Activated CD8-positive, alpha-beta memory T cell treated with anti-CD3 and anti-CD28 coated beads for 1 hour (primary cell): ENCODE measurements around the gene GPR143.
"Not testable (repeated sequence)": the region's sequence is repeated elsewhere in the genome, so short reads cannot be mapped to it uniquely, and the experiment has no call there.

Experiments used
- DNase-seq, 2 donors: peaks; one replicate each; pipeline ENCODE4 v3.0.0-alpha.2; 2020; ENCODE audit warnings: low read depth in 1 of 2; ENCODE audit errors: extremely low read depth in 1 of 2

The GPR143 gene

DNA sequence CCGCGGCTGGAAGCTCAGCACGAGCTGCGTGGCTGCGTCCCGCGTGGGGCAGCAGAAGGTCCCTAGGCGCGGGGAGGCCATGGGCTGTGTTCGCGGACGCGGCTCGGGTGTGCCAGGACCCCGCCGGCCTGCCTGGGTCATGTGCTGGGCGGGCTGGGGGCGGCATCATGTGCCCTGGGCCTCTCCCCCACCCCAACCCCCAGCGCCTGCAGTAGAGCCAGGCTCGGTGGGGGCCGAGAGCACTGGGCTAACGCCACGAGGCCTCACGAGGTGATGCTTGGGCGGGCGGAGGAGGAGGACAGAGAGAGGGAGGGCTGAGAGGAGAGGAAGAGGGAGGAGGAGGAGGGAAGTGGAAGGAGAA, at the start of gene GPR143:
Gene GPR143 (minus strand): TSS at position 111 of the 361 bp plus-strand sequence. CDS start 30 bp downstream, at position 81.
- DNase-seq = no peak

DNA sequence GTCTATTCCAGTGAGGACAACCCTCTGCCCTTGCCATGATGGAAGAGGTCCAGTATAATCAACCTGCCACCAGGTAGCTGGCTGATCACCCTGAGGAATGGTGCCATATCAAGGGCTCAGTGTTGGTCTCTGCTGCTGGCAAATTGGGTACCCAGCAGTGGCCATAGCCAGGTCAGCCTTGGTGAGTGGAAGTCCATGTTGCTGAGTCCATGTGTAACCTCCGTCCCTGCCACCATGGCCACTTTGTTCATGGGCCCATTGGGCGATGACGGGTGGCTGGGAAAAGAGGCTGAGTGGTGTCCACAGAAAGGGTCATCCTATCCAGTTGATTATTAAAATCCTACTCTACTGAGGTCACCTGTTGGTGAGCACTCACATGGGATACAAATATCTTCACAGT, 45.4 kb upstream of the GPR143 start:
- not testable (repeated sequence) for DNase-seq

DNA sequence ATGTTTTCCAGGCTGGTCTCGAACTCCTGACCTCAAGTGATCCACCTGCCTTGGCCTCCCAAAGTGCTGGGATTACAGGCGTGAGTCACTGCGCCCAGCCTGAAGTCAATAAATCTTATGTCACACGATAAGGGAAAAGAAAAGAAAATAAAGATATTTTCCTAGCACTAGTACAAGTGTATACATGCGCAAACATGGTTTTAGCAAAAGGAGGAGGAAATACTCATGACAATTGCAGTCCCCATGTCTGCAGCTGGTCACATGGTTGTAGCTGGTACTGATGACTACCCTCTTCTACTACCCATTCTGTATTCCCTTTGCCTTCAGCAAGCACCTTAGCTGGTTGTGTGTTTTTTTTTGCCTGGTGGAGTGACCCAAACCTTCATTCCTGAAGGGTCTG, 44.2 kb upstream of the GPR143 start:
- DNase-seq = not testable (repeated sequence)

DNA sequence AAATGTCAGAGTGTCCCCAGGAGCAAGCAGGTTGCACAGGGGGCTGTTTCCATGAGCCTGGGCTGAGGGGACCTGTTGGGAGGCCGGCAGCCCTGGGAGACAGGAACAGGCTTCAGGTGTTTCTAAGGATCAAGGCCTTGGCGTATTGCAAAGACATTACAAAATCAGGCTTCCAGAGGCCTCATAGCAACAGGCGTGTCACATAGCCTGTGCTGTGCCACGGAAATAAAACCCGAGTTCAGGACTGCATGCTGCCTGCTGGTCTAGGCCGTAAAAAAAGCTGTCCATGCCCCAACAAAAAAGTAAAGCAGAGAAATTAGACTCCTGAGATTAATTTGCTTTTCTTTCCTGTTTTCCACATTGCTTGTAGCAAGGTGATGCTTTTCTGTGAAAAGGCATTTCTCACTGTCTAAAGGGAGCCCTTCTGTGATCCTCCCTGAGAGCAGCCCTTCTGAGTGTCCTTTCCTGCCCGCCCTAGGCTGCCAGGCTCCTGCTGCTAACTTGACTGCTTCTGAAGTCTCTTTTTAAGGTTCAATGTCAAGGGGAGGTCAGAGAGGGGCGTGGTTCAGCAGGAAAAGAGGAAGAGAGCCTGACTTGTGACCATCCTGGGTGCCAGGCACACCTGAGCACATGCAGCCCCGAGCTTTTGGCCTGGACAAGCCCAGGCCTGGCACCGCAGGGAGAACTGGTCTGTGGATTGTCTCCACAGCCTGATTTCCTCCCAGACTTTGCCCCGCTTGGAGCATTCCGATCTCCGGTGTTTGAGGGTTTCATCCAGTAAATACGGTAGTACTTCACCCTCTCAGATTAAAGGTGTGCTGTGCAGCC, 41.9 kb upstream of the GPR143 start:
- DNase-seq = no peak

DNA sequence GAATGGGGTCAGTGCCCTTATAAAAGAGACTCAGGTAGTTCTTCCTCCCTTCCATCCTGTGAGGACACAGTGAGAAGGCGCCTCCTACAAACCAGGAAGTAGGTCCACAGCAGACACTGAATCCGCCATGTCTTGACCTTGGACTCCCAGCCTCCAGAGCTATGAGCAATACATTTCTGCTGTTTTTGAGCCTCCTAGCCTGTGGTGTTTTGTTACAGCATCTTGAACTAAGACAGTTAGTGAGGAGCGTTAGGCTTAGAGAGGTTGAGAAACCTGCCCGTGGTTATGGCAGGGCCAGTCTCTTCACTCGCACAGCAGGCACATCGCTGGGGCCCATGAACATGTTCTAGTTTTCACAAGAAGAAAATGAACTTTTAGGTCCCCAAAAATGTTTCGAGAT, 40.3 kb upstream of the GPR143 start:
- DNase-seq = no peak

DNA sequence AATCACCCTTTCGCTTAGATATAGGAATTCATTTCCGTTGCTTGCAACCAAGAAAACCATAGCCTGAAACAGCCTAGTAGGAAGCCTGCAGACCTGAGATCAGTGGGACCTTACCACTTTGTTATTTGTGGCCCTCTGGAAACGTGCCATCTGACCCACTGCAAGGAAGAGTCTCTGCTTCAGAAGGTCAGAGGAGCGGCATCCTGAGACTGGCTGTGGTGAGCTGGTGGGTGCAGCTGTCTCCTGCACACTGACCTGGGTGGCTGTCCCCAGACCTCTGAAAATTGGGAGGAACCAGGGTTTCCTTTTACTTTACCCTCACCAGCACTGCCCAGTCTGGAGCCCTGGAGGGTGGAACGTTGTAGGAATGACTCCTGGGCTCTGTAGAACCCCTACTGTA, 38.8 kb upstream of the GPR143 start:
- DNase-seq = no peak

DNA sequence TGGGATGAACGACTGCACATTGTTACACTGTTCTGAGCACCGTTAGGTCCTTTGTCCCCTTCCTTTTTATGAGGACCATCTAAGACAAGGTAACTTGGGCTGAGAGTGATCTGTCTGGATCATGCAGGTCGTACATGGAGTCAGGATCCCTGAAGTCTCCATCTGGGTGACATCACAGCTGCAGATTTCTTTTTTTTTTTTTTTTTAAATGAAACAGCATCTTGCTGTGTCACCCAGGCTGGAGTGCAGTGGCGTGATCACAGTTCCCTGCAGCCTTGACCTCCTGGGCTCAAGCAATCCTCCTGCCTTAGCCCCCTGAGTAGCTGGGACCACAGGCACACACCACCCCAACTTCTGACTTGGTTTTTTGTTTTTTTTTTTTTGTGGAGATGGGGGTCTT, 37.1 kb upstream of the GPR143 start:
- no peak for DNase-seq

DNA sequence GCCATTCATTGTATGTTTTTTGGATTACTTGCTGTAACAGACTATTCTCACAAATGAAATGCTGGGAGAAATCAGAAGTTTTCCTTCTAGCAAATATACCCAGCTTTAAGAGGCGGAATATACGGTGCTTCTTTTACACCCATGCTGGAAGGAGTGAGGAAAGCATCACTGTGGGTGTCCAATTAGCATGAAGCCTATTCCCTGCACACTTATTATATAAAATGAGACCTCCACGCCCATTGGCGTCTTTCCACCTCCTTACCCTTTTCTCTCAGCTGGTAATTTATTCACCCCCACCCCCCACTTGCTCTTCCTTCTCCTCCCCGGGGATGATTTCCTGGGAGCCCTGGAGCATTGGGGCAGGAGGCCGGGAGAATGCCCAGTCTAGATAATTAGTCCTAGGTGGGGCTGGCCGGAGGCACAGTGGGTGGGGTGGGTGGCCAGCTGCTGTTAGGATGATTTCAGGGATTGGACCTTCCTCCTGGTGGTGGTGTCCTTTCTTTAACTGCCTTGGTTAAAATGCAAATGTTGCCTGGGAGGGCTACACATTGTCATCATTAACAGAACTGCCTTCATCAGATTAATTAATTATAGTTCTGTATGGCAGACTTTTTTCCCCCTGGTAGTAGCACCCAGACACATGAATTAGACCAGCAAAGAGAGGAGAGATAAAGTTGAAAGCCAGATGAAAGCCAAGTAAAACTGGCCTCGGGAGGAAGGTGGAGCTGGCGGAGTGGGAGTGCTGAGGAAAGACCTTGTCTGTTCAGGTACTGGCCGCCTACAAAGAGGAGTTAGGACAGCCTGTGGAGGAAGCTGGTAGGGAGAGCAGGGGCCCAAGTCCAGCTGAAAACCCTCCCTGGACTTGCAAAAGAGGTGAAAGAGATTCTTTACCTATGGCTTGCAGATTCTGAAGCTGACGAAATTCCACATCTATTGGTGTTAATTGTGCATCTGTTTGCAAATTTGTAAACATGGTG, 32.0 kb upstream of the GPR143 start:
- DNase-seq = no peak

DNA sequence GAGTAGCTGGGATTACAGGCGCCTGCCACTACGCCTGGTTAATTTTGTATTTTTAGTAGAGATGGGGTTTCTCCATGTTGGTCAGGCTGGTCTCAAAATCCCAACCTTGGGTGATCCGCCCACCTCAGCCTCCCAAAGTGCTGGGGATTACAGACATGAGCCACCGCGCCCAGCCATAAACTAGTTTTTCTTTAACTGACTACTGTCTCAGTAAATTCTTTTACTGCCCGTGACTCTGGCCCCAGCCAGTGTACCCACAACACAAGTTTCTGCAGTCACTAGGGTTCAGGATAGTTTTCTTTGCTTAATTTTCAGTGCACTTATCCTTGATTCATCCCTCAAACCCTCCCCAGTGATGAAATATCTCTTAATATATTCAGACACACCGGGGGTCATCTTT, 28.8 kb upstream of the GPR143 start:
- no peak for DNase-seq

DNA sequence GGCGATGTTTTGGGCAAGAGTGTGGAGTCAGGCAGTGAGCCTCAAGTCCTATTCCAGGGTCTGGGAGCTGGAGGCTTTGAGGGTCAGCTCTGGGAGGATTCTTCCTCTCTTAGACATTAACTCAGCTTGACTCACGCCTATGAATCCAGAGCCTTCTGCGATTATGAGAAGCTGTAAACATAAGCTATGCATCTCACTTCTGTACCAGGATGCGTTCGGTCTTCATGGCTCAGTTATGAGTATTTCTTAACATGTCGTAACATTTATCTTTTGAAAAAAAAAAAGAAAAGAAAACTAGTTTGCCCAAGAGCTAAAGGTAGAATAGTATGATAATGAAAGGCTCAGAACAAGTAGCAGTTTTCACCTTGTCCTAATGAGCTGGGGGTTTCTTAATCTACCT, 25.2 kb upstream of the GPR143 start:
- DNase-seq = no peak

DNA sequence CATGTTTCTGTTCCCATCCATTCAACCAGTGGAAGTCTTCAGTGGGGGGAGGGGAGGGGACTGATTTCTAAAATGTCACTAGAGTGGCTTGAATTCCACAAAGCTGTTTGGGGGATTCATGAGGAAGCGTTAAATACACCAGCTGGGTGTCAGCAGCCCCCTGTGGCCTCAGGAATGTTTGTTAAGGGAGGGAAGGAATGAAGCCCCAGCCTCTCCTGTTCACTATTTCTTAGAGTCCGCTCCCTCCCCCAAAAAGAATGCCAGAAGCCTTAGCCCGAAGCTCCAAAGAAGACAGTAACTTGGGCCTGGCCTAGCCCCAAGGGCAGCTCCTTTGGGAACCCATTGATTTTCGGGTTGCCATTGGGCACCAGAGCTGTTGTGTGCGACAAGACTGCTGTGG, 23.9 kb upstream of the GPR143 start:
- no peak for DNase-seq

DNA sequence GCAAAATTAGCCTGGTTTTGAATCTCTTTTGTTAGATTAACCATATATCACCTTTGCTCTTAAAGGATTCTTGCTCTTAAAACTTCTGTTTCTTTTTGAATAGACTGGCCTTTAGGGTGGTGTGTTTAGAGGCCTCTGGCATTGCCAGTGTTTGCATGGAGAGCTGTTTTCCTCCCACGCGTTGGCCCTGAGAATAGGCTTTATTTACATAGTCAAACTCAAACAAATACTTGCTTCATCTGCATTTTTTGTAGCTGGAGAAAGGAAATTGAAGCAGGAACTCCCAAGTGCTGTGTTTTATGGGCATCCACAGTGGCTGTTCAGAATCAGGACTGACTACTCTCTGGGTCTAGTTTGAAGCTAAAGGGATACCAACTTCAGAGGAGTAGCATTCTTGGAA, 23.3 kb upstream of the GPR143 start:
- no peak for DNase-seq

DNA sequence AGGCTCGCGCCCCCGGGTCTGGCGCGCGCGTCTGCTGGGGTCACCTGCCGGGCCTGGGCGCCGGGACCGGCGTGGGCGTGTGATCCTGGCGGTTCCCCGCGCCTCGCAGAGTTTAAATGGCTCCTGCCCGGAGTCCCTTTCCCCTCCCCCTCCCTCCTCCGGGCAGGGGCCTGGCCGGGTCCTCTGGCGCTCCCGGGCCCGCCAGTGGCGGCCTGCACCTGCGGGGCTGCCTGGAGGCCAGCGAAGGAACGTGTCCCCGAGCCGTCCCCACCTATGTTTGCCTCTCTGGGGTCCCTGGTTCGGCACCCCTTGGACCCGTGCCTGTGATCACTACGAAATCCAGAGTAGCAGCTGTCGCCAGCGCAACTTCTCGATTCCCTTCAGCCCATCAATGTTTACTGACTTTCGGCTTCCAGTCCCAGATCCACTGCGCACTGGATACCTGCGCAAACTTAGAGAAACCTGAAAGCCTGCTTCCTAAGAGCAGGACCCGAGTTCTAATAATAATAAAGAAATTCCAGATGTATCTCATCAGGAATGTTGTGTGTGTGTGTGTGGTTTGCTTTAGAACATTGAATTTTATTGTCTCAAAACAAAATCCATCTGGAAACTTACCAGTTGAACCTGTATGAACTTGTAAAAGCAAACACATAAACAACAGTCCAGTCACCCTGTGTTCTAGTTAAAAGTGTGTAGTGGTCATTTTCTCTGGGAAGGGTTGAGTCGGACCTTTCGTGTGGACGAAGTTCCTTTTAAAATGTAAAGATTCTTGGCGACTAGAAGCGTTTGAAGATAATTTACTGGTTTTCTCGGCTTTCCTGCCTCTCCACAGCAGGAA, 21.4 kb upstream of the GPR143 start:
- no peak for DNase-seq

DNA sequence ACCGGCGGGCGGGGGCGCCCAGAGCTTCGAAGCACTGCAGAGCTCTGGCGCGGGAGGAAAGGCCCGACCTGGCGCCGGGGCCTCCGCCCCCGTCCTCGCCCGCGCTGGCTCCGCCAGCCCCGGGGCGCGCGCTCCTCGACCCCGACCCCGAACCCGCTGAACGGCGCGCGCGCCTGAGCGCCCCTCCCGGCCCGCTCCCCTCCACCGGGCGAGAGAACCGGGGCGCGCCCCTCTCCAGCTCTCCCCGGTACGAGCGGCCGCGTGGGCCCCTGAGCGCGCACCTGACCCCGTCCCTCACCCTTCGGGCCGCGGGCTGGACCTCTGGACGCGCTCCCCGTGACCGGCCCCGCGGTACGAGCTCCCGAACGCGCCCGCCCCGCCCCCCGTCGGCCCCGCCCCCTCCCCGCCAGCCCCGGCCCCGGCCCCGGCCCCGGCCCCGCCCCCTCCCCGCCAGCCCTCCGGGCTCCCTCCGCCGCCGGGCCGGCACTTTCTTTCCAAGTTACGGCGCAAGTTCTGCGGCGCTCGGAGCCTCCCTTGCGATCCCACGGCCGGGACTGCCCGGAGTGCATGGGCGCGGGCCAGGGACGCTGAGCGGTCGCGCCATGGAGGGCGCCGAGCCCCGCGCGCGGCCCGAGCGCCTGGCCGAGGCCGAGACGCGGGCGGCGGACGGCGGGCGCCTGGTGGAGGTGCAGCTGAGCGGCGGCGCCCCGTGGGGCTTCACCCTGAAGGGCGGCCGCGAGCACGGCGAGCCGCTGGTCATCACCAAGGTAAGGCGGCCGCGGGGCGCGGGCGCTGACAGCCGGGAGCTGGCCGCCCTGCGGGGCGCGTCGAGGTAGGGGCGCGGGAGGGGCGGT, 20.5 kb upstream of the GPR143 start, which contains the start of gene SHROOM2:
Gene SHROOM2 (plus strand): TSS at position 486 of the 854 bp plus-strand sequence. CDS start 117 bp downstream, at position 603.
- DNase-seq = no peak

DNA sequence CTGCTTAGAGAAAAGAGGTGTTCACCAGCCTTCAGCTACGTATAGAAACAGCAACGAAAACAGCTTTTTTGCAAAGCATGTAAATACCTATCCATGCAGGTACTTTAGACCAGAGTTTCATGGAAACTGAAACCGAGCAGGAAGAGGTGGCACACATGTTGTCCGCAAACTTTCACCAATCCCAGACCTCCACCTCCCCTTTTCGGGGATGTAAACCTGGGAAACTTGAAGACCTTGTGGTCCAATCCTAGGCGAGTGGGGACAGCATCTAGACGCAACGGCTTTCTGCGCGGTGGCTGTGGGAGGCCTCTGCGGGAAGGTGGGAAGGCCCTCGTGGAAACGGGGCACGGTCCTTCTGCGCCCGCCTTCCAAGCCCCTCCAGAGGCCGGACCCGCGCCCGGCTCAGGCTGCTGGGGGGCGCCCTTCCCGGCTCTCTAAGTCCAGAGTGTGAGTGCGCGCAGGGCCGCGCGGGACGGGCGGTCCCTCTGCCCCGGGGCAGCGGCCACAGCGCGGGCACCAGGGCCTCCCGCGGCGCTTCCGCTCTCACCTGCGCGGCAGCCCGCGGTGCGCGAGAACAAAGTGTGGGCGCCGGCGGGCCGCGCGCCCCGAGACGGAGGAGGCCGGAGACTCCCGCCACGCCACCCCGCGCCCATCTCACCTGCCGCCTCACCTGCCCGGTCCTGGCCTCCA, 19.8 kb upstream of the GPR143 start:
- no peak for DNase-seq

DNA sequence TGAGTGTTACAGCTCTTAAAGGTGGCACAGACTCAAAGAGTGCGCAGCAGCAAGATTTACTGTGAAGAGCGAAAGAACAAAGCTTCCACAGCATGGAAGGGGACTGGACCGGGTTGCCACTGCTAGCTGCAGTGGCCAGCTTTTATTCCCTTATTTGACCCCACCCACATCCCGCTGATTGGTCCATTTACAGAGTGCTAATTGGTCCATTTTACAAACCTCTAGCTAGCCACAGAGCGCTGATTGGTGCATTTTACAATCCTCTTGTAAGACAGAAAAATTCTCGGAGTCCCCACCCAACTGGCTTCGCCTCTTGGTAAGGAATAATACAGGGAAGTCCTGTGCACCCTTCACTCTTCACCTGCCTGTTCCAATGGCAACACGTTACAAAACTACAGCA, 18.7 kb upstream of the GPR143 start:
- no peak for DNase-seq

DNA sequence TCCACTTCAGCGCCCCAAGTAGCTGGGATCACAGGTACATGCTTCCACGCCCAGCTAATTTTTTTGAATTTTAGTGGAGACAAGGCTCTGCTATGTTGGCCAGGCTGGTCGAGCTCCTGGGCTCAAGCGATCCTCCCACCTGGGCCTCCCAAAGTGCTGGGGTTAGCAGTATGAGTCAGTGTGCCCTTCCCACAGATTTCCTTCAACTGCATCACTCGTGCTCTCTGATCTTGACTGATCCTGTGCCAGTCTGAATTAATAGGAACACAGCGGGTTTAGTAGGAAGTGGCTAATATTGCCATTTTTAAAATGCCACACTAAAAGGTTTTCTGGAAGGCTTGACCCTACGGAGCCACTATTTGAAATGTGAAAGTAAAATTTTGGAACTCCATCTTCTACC, 16.3 kb upstream of the GPR143 start:
- no peak for DNase-seq

DNA sequence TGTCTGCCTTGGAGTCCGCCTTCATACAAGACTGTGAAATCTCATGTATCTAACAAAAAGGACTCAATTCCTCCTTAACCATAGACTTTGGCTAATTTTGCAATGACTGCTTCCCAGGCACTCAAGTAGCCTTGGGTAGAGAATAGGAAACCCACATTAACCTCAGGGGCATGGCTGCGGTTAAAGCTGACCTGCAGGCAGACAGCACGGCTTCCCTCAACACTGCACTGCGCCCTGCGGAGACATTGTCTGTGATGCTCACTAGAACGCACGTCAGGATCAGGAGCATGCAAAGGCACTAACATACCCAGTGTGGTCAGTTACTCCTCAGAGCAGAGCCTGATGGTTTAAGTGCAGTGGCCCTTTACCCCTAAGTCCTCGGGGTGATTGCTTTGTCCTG, 10.3 kb upstream of the GPR143 start:
- no peak for DNase-seq

DNA sequence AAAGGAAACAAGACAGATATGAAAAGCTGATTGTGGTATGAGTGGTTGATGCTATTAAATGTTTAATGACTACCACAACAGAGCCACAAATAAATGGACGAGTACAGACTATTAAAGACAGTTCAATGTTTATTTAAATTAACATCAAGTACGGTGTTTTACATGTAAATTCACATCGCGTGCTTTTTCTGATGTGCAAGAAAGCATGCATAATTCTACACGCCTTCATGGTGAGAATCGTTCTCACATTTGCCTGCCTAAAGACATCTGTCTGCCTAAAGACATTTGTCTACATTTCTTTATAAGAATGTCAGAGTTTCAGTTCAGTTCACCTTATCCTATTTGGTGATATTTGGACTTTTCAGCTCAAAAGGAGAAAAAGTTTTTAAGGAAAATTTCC, 7.3 kb upstream of the GPR143 start:
- no peak for DNase-seq
